ENCODE measurements around the gene NBPF20.
A peak's percentile ranks its signal among the peaks of the same experiment; 100 is the strongest.
"Not testable (repeated sequence)": the region's sequence is repeated elsewhere in the genome, so short reads cannot be mapped to it uniquely, and the experiment has no call there.

Gene NBPF20

DNA sequence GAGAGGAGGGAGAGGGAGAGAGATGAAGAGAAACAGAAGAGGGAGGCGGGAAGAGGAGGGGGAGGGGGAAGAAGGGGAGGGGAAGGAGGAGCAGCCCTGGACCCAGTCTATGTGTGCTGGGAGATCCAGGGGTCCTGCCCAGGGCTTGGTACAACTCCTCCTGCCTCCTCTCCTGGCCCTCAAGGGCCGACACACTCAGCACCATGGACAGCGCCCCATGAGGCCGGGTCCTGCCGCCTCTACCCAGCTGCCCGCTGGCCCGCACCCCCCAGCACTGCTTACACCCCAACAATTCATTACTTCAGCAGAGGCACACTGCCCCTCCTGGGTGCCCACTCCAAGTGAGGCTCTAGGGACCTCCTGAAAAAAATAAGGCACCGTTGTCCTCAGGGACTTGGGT lies 26.5 kb upstream of the NBPF20 start:
- not testable (repeated sequence) for H3K79me2 ChIP-seq (ENCODE audit: control insufficient read depth, low read length); H3F3A ChIP-seq (ENCODE audit: control insufficient read depth, insufficient read depth); H3K4me2 ChIP-seq (ENCODE audit: low read length); H3K9me2 ChIP-seq (replicated peaks; ENCODE audit: control insufficient read depth, low read length); H3K9me3 ChIP-seq (ENCODE audit: control insufficient read depth, insufficient read depth, low read length); H4K20me1 ChIP-seq (ENCODE audit: control insufficient read depth, insufficient read depth, low read depth, low read length); H3K27ac ChIP-seq (ENCODE audit: low read depth, low read length); H3K36me3 ChIP-seq (ENCODE audit: control insufficient read depth, low read length); H3K27me3 ChIP-seq (ENCODE audit: control insufficient read depth, low read length); H3K4me3 ChIP-seq (ENCODE audit: low read length); H3K4me1 ChIP-seq (ENCODE audit: control insufficient read depth, low read length)

DNA sequence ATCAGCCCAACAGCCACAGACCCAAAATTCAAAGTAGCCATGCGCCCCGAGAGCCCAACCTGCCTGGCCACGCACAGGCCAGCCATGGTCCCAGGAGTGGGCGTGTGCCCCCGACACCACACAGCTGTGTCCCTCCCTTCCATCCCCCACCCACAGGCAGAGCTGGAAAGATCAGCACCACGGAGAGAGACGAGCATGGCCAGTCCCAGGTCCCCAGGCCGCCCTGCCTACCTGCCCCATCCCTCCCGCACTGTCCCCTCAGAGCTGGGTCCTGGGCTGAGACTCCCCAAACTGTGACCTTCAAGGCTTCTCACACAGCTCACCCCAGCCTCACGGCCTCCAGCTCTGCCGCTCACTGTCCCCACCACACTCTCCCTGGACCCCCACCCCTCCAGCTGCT lies 19.8 kb upstream of the NBPF20 start:
- H4K20me1 ChIP-seq (ENCODE audit: control insufficient read depth, insufficient read depth, low read depth, low read length); H3K79me2 ChIP-seq (ENCODE audit: control insufficient read depth, low read length); H3K9me2 ChIP-seq (replicated peaks; ENCODE audit: control insufficient read depth, low read length); H3K4me3 ChIP-seq (ENCODE audit: low read length); H3K27me3 ChIP-seq (ENCODE audit: control insufficient read depth, low read length); H3K36me3 ChIP-seq (ENCODE audit: control insufficient read depth, low read length); H3K27ac ChIP-seq (ENCODE audit: low read depth, low read length); H3K9me3 ChIP-seq (ENCODE audit: control insufficient read depth, insufficient read depth, low read length); H3F3A ChIP-seq (ENCODE audit: control insufficient read depth, insufficient read depth); H3K4me1 ChIP-seq (ENCODE audit: control insufficient read depth, low read length); H3K4me2 ChIP-seq (ENCODE audit: low read length): not testable (repeated sequence)

DNA sequence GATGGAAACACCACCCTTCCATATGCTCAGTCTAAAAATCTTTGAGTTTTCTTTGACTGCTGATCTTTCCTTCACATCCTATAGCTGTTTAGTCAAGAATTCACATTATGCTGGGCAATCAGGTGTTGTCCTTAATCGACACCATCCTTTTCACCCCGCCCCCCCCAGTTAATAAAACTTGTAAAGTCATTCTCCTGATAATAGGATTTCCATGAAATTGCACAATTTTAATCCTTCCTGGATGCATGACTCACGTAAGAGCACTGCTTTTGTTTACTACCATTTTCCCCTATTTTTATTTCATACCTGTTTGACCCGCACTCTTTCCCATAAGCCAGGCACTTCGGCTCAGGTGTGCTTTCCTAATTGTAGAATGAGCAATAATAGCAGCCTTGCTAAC lies 16.9 kb upstream of the NBPF20 start:
- H3K4me1 ChIP-seq (ENCODE audit: control insufficient read depth, low read length); H3K4me2 ChIP-seq (ENCODE audit: low read length); H3F3A ChIP-seq (ENCODE audit: control insufficient read depth, insufficient read depth); H4K20me1 ChIP-seq (ENCODE audit: control insufficient read depth, insufficient read depth, low read depth, low read length); H3K27me3 ChIP-seq (ENCODE audit: control insufficient read depth, low read length); H3K4me3 ChIP-seq (ENCODE audit: low read length); H3K36me3 ChIP-seq (ENCODE audit: control insufficient read depth, low read length); H3K9me2 ChIP-seq (replicated peaks; ENCODE audit: control insufficient read depth, low read length); H3K27ac ChIP-seq (ENCODE audit: low read depth, low read length); H3K79me2 ChIP-seq (ENCODE audit: control insufficient read depth, low read length); H3K9me3 ChIP-seq (ENCODE audit: control insufficient read depth, insufficient read depth, low read length): not testable (repeated sequence)

DNA sequence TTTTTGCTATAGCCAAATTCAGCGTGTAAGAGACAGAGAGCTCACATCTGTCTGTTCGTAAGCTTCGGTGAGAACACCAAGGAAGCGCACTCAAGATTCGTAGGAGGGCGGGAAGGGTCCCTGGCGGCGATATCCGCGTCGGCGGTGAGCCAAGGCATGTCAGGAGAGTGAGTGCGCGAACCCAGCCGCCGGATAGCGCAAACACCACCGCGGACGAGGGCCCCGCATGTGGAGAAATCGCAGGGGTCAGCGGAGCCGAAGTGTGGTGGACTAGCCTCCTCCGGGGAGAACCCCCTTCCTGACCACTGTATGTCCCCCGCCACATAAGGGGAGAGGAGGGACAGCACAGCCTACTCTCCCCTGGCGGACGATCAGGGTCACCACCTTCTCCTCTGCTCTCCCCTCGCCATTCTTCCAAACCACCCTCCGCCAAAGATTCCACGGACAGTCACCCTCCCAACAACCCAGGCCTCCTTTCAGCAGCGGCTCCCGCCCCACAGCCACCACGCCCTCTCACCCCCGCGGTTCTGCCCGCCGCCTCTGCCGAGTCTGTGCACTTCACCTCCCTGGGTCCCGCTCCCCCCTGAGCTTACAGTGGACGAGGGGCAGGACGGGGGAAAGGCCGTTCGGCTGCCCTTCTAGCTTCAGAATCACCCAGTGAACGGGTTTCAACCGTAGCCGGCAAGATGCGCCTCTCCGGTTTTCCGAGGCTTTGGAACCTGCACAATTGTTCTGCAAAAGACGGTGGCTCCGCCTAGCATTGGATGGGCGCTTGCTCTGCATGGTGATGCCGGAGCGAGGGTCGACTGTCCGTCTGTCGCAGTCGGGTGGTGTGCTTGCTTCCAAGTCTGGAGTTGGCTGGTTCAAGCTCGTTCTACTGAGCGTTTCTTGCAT lies 6.2 kb upstream of the NBPF20 start:
- not testable (repeated sequence) for H3K4me2 ChIP-seq (ENCODE audit: low read length); H3F3A ChIP-seq (ENCODE audit: control insufficient read depth, insufficient read depth); H4K20me1 ChIP-seq (ENCODE audit: control insufficient read depth, insufficient read depth, low read depth, low read length); H3K27ac ChIP-seq (ENCODE audit: low read depth, low read length); H3K9me2 ChIP-seq (replicated peaks; ENCODE audit: control insufficient read depth, low read length); H3K27me3 ChIP-seq (ENCODE audit: control insufficient read depth, low read length); H3K79me2 ChIP-seq (ENCODE audit: control insufficient read depth, low read length); H3K9me3 ChIP-seq (ENCODE audit: control insufficient read depth, insufficient read depth, low read length); H3K4me1 ChIP-seq (ENCODE audit: control insufficient read depth, low read length); H3K36me3 ChIP-seq (ENCODE audit: control insufficient read depth, low read length); H3K4me3 ChIP-seq (ENCODE audit: low read length)

DNA sequence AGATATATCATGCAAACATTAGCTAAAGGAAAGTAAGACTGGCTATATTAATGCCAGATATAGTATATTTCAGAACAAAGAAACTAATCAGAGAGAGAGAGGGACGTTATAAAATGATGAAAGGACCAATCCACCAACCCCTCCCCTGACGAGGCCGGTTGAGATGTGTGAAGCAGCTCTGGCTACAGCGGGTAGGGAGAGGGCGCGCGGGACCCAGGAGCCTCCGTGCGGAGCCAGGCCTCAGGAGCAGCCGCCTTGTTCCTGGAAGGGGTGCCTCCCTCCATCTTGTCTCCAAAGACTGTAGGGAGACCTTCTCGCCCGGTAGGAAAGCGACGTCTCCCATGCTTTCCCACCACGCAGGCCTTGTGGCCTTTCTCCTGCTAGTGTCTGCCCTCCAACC lies 5.4 kb upstream of the NBPF20 start:
- H3K36me3 ChIP-seq (ENCODE audit: control insufficient read depth, low read length); H3F3A ChIP-seq (ENCODE audit: control insufficient read depth, insufficient read depth); H3K4me2 ChIP-seq (ENCODE audit: low read length); H3K4me1 ChIP-seq (ENCODE audit: control insufficient read depth, low read length); H3K4me3 ChIP-seq (ENCODE audit: low read length); H4K20me1 ChIP-seq (ENCODE audit: control insufficient read depth, insufficient read depth, low read depth, low read length); H3K9me3 ChIP-seq (ENCODE audit: control insufficient read depth, insufficient read depth, low read length); H3K79me2 ChIP-seq (ENCODE audit: control insufficient read depth, low read length); H3K27ac ChIP-seq (ENCODE audit: low read depth, low read length); H3K9me2 ChIP-seq (replicated peaks; ENCODE audit: control insufficient read depth, low read length); H3K27me3 ChIP-seq (ENCODE audit: control insufficient read depth, low read length): not testable (repeated sequence)

DNA sequence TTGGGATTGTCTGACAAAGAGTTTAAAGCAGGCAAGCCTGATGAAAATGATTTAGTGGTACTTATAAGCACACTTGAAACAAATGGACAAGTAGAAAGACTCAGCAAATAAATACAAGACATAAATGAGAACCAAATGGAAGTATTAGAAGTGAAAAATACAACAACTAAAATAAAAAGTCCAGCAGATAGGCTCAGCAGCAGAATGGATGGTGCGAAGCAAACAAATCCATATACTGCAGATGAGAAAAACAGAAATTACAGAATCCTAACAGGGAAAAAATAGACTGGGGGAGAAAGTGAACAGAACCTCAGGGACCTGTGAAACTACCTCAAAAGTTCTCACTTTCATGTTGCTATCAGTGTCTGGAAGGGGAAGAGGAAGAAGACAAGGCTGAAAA lies 3.9 kb upstream of the NBPF20 start:
- not testable (repeated sequence) for H3K4me2 ChIP-seq (ENCODE audit: low read length); H4K20me1 ChIP-seq (ENCODE audit: control insufficient read depth, insufficient read depth, low read depth, low read length); H3K9me3 ChIP-seq (ENCODE audit: control insufficient read depth, insufficient read depth, low read length); H3K4me1 ChIP-seq (ENCODE audit: control insufficient read depth, low read length); H3K36me3 ChIP-seq (ENCODE audit: control insufficient read depth, low read length); H3K4me3 ChIP-seq (ENCODE audit: low read length); H3K27ac ChIP-seq (ENCODE audit: low read depth, low read length); H3K27me3 ChIP-seq (ENCODE audit: control insufficient read depth, low read length); H3K79me2 ChIP-seq (ENCODE audit: control insufficient read depth, low read length); H3F3A ChIP-seq (ENCODE audit: control insufficient read depth, insufficient read depth); H3K9me2 ChIP-seq (replicated peaks; ENCODE audit: control insufficient read depth, low read length)

DNA sequence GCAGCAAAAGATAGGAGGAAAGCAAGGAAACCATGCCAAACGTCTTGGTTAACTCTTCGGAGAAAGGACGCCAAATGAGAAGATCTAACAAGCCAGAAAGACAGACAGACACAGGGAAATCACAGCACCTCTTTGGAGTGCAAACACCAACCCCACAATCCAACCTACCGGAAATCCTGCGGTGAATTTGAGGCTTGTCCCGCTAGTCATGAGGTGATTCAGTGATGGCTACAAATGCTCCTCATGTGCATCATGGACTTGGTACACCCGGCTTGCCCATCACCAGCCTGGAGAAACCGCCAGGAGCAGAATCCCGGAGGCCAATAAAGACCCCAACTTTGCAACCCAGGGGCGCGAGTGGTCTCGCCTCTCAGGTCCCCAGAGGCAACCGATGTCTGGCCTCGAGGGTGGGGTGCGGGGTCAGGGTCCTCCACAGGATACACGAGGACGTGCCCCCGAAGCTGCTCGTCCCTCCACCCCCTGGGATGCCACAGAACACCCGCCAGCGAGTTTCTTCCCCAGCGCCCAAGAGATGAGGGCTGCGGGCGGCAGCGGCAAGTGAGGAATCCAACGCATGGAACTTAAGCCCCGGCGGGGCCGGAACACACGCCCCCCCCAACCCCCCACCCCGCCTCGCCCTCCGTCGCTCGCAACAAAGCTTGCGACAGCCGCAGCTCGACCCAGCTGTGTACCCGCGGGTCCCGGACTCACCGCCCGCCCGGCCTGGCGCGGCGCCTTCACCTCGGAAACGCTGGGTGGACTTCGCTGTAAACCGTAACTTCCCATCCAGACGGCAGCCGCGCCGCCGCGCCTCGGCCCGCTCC lies 579 bp downstream of the NBPF20 start:
- H3K4me3 ChIP-seq (ENCODE audit: low read length) = peak overlapping the region; percentile 89
- not testable (repeated sequence) for H3K9me3 ChIP-seq (ENCODE audit: control insufficient read depth, insufficient read depth, low read length); H3K27ac ChIP-seq (ENCODE audit: low read depth, low read length)

DNA sequence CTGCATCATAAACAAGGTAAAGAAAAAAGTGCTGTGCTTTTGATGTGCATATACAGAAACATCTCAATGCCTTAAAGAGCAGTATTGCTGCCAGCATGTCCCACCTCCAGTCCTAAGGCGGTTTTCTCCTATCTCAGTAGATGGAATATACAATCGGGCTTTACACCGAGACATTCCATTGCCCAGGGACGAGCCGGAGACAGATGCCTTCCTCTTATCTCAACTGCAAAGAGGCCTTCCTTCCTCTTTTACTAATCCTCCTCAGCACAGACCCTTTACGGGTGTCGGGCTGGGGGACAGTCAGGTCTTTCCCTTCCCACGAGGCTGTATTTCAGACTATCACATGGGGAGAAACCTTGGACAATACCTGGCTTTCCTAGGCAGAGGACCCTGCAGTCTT lies 10.3 kb downstream of the NBPF20 start:
- not testable (repeated sequence) for H3K9me2 ChIP-seq (replicated peaks; ENCODE audit: control insufficient read depth, low read length); H3K9me3 ChIP-seq (ENCODE audit: control insufficient read depth, insufficient read depth, low read length); H4K20me1 ChIP-seq (ENCODE audit: control insufficient read depth, insufficient read depth, low read depth, low read length); H3K27me3 ChIP-seq (ENCODE audit: control insufficient read depth, low read length); H3K4me2 ChIP-seq (ENCODE audit: low read length); H3K27ac ChIP-seq (ENCODE audit: low read depth, low read length); H3F3A ChIP-seq (ENCODE audit: control insufficient read depth, insufficient read depth); H3K4me3 ChIP-seq (ENCODE audit: low read length); H3K36me3 ChIP-seq (ENCODE audit: control insufficient read depth, low read length); H3K79me2 ChIP-seq (ENCODE audit: control insufficient read depth, low read length); H3K4me1 ChIP-seq (ENCODE audit: control insufficient read depth, low read length)

More for the DNA sequence above, 579 bp downstream of the NBPF20 start:
- not testable (repeated sequence) for H4K20me1 ChIP-seq (ENCODE audit: control insufficient read depth, insufficient read depth, low read depth, low read length); H3K36me3 ChIP-seq (ENCODE audit: control insufficient read depth, low read length); H3F3A ChIP-seq (ENCODE audit: control insufficient read depth, insufficient read depth); H3K4me1 ChIP-seq (ENCODE audit: control insufficient read depth, low read length); H3K79me2 ChIP-seq (ENCODE audit: control insufficient read depth, low read length); H3K9me2 ChIP-seq (replicated peaks; ENCODE audit: control insufficient read depth, low read length); H3K27me3 ChIP-seq (ENCODE audit: control insufficient read depth, low read length)
- H3K4me2 ChIP-seq (ENCODE audit: low read length) = peak overlapping the region; percentile 95
